ENCODE data around the gene PZP.

Gene PZP

GRCh38 chr12:9099552-9100190 is 108.5 kb downstream of the PZP start:
- no peak for DNase-seq
